Activated CD4-positive, alpha-beta T cell treated with anti-CD3 and anti-CD28 coated beads for 24 hours (primary cell): ENCODE data around the gene PCCA.
"Not testable (repeated sequence)": the region's sequence is repeated elsewhere in the genome, so short reads cannot be mapped to it uniquely, and the experiment has no call there.

Source experiments
- DNase-seq, 2 donors: peaks; one replicate each; pipeline ENCODE4 v3.0.0-alpha.2; 2020; ENCODE audit warnings: low read depth in 2 of 2

The PCCA gene, protein sequence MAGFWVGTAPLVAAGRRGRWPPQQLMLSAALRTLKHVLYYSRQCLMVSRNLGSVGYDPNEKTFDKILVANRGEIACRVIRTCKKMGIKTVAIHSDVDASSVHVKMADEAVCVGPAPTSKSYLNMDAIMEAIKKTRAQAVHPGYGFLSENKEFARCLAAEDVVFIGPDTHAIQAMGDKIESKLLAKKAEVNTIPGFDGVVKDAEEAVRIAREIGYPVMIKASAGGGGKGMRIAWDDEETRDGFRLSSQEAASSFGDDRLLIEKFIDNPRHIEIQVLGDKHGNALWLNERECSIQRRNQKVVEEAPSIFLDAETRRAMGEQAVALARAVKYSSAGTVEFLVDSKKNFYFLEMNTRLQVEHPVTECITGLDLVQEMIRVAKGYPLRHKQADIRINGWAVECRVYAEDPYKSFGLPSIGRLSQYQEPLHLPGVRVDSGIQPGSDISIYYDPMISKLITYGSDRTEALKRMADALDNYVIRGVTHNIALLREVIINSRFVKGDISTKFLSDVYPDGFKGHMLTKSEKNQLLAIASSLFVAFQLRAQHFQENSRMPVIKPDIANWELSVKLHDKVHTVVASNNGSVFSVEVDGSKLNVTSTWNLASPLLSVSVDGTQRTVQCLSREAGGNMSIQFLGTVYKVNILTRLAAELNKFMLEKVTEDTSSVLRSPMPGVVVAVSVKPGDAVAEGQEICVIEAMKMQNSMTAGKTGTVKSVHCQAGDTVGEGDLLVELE

DNA sequence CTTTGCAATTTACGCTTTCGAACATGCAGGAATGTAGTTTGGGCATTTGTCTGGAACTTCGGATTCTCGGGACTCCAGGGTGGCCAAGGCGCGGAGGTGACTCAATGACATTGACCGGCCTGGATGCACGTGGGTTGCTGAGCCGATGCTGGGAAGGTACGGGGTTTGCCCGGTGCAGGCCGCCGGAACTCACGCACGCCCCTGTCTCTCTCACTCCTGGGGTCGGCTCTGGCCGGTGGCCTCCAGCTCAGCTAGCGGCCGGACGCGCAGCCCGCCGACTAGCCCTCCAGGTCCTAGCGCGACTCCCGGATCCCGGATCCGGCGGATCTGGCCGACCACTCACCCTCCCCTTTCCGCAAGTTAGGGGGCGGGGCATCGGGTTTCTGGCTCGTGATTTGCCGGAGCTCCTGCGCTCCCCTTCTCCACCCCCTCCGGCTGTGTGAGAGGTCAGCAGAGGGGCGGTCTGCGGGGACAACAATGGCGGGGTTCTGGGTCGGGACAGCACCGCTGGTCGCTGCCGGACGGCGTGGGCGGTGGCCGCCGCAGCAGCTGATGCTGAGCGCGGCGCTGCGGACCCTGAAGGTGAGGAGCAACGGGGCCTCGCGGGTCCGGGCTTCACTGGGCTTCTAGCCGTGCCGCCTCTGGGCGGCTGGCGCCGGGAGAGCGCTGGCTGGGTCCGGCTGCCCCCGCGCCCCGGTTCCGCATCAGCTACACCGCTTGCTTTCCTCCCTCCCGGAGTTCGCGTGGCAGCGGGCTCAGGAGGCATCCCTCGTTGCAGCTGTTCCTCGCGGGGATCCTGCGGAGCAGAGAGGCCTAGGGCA is at the start of gene PCCA:
Gene PCCA, plus strand, starts transcription at position 450 of the 821 bp plus-strand sequence. Its CDS starts 28 bp downstream, at position 478.
- peak; percentile 63 to 81 for DNase-seq

DNA sequence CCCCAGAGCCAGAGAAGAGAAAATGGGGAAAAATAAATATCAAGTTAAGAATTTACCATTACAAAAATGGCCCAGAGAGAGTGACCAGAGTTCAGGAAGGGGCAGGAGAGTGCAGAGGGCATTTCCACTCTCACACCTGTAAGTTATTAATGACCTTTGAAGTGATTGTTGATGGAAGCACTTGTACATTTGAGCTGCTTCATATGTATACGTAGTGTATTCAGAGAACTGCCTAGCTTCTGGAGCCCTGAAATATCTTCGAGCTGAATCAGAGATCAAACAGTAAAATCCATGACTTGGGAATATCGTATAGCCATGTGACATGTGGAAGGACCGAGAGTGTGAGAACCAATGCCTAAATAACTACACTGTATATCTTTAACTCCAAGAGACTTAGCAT is 49.2 kb upstream of the PCCA start:
- no peak for DNase-seq

DNA sequence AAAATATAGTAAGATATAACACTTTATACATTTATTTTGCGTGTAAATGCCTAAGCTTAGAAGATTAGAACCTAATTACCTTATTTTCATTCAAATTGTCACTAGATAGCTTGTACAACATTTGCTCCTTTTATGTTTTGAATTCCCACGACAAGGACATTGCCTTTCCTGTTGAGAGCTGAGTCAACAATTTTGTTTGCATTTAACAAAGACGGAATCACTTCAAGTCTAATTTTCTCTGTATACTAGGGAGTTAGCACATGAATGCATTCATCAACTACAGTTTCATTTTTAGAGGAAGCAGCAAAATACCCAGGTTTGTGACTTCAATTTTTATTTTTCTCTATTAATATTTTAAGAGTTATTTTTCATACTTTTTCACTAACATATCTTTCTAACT is 48.7 kb upstream of the PCCA start:
- no peak for DNase-seq

DNA sequence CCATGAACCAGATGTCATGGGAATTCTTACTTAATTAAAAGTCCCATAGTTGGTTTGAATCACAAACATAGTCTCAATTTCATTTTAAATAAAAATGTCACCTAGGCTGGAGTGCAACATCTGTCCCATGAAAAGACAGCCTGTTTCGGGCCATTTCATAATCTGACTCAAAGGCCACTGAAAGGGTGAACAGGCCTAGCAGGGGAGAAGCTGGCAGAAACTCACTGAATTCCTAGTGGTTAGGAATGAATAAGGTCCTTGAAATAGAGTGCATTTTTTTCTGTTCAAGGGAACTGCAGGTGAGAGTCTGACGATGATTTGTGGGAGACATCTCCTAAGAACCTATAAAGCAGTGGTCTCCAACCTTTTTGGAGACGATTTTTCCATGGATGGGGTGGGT is 44.0 kb upstream of the PCCA start:
- no peak for DNase-seq

DNA sequence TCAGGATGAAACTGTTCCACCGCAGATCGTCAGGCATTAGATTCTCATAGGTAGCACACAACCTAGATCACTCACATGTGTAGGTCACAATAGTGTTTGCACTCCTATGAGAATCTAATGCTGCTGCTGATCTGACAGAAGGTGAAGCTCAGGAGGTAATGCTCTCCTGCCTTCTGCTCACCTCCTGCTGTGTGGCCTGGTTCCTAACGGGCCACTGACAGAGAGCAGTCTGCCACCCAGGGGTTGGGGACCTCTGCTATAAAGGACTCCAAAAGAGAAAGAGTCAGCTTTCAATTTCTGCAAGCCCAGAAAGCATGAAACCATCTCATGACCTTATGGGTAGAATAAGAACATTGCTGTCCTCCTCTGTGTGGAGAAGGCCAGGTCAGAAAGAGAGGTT is 43.5 kb upstream of the PCCA start:
- DNase-seq: no peak

DNA sequence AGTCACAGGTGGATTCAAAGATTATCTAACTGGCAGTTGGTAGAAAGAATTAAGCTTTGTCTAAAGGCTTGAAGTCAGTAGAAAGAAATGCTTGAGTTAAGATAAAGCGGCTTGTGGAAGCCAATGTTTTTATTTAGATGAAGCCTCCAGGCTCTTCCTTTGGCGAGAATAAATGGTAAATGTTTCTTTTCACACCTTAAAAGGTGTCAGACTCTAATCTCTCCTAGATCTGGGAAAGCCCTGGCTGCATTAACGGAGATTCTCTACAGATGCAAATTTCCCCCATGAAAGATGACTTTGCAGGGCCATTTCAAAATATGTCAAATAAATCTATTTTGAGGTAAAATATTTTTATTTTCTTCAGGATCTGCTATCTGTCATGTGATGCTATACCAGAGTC is 37.8 kb upstream of the PCCA start:
- DNase-seq: no peak

DNA sequence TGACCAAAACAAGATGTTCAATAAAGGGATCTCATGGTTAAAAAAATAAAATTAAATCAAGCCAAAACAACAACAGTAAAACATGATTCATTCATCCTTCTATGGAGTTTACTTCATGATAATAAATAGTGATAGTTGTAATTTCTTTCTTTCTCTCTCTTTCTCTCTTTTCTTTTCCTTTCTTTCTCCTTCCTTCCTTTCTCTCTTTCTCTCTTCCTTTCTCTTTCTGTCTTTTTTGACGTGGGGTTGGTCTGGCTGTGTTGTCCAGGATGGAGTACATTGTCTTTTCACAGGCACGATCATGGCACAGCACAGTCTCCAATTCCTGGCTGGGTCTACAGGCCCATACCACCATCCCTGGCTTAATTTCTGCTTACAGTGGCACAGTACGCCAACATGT is 29.1 kb upstream of the PCCA start:
- no peak for DNase-seq

DNA sequence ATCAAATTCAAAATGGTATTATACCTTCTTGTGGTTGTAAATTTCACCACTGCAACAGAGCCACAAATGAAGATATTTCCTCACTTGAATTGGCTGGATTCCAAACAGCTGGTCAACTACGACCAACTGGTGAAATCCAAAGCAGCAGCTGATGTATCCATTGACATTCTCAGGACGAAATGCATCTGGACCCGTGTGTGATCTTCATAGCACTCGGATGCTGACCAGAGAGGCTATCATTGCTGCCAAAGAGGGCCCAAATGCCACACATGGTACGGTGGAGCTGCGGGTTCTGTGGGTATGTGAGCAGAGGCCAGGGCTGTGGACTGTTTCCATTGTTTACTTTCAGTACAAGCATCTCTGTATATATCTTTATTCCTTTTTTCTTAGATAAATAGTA is 25.6 kb upstream of the PCCA start:
- no peak for DNase-seq

DNA sequence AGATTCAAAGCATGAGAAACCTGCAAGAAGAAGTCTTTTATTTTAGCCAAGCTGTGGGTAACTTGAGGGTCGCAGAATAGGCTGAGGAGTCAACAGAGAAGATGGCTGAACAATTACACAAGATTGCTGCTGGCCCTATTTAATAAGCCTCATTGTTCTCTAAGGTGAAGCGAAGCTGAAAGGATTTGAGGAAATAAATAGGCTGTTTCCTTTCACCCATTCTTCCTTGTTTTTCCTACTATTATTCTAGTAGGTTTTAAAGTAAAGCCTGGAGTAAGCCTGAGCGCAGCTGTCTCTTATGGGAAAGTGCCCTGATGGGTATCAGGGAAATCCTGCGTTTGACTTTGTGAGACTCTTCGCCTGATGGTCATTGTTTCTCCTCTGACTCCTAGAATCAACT is 25.0 kb upstream of the PCCA start:
- no peak for DNase-seq

DNA sequence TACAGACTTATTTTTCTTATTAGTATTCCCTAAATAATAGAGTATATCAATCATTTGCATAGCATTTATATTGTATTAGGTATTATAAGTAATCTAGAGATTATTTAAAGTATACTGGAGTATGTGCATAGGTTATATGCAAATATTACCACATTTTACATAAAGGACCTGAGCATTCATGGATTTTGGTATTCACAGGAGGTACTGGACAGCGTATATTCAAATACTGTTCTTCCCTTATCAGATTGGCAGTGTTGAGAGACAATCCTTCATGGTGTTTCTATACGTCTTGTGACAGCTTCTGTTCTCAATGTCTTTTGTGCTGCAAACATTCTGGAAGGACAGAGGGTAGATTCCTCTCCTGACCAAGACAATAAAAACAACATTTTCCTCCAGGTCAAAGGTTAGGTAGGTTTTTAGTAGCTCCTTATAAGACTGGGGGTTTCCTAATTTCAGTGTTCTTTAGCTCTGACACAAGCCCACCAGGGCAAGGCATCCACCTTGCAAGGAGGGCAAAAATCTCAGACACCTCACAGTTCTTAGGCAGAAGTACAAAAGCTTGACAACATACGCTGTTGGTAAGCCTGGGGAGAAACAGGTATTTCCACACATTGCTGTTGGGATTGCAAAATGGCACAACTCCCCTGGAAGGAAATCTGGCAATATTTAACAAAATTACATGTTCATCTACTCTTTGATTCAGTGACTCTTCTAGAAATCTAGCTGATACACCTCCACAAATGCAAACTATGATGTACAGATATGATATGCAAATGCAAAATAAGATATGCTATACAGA is 20.6 kb upstream of the PCCA start:
- DNase-seq: no peak

DNA sequence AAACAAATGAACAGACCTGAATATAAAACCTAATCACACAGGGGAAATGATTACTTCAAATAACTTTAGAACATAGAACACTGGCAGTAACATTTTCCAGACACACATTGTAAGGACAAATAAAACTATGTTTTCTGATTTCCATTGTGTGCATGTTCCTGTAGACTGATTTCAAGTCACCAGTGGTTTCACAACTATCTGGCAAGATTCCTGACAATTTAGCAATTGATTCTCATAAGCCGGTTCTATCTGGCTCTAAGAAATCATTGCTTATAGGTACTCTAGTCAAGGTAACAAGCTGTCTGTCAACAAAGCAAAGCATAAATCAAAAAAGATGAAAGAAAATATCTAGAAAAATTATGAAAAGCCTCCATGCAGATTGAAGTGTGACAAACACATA is 19.6 kb upstream of the PCCA start:
- DNase-seq: no peak

DNA sequence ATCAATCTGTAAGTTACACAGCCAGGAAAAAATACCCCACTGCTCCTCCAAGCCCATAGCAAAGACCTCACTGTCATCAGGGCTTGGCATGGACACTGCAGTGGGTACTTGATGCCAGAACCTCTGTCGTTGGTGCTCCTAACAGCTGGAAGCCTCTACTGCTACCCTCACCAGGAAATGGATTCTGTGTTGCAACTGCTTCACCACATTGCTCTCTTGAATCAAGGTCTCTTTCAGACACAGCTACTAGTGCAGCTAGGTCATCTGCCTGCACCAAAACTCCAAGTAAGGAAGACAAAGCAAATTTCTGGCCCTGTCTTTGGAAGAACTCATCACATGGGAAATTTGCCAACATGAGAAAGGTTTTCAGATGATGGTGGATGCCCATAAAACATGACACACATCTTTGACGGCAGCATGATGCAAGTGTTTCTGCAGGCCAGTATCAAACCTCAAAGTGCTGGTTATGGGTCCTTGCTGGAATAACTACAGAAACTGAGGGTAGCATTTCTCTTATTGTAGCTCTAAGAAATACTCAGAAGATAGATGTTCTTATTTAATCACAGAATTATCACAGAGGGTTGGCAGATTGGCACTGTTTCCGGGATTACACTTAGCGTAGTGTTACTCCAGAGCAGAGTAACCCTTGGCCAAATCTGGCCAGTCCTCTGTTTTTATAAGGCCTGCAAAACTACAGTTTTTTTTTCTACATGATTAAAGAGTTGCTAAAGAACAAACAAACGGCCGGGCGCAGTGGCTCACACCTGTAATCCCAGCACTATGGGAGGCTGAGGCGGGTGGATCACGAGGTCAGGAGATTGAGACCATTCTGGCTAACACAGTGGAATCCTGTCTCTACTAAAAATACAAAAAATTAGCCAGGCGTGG is 12.9 kb upstream of the PCCA start:
- no peak for DNase-seq

DNA sequence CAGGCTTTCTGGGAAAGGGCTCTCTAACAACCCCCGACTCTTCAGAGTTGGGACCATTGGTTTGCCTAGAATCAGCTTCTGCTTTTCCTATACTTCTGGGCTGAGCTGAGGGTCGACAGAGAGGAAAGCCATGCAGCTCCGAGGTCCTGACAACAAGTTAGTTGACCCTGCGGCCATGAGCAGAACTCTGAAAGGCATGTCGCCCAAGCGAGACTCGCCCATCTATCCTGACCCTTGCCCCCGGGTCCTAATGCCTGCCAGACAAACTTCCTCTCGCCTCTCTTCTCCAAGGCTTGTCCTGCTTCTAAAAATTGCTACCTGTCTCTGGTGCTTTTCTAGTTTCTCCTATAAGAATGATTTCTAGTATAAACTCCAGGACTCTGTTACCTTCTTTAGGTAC is 9.9 kb upstream of the PCCA start:
- DNase-seq: not testable (repeated sequence)

DNA sequence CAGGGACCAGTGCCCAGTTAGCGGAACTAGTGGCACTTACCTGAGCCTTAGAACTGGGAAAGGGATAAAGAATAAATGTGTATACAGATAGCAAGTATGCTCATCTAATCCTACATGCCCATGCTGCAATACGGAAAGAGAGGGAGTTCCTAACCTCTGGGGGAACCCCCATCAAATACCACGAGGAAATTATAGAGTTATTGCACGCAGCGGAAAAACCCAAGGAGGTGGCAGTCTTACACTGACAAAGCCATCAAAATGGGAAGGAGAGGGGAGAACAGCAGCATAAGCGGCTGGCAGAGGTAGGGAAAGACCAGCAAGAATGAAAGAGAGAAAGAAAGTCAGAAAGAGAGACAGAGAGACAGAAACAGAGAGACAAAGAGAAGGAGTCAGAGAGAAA is 5.5 kb upstream of the PCCA start:
- not testable (repeated sequence) for DNase-seq

DNA sequence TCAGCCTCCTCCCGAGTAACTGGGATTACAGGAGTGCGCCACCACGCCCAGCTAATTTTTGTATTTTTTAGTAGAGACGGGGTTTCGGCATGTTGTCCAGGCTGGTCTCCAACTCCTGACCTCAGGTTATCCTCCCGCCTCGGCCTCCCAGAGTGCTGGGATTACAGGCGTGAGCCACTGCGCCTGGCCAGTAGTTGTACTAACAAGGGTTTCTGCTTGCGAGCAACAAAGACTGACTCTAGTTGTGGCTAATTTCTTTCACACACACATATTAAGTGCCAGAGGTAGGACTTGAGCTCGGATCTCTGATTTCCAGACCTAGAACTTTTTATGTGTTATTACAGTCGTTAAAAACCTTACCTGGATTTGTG is 635 bp upstream of the PCCA start:
- no peak for DNase-seq

DNA sequence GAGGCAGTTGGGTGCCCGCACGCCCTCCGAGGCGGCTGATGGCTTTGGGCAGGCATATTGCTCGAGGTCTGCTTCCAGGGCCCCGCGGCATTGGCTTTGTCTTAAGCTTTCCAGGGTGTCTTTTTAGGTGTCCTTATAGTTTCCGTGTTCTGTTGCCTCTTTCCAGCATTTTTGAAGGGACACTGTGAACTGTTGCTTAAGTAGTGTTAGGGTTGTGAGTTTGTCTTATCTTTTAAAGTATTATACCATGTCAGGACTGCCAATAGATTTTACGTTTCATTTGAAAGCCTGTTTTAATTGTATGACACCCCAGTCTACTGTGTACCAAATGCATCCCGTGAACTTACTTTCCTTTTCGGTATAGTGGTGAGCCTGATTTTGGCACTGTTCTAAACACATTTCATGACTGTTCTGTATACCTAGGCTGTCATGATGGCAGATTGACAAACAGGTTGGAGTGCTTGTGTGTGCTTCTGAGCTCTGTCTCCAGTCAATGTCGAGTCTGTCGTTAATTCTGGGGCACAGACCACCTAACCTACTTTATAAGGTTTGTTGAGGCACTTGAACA is 656 bp downstream of the PCCA start:
- DNase-seq: no peak

DNA sequence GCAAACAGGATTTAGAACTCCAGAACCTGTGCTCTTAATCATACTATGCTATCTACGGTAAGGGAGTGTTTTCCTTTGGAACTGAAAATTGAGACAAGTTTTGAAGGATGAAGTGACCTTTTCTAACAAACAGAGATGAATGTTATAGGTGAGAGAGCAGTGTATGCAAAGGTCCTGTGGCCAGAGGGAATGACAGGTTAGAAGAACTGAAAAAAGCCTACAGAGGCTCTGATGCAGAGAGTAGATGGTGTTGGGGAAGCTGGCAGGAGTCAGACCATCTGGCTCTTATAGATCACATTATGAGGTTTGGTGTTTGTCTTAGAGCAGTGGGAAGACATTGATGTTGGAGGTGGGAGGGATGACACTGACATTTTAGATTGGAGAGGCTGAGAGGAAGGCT is 2.0 kb downstream of the PCCA start:
- DNase-seq: no peak

DNA sequence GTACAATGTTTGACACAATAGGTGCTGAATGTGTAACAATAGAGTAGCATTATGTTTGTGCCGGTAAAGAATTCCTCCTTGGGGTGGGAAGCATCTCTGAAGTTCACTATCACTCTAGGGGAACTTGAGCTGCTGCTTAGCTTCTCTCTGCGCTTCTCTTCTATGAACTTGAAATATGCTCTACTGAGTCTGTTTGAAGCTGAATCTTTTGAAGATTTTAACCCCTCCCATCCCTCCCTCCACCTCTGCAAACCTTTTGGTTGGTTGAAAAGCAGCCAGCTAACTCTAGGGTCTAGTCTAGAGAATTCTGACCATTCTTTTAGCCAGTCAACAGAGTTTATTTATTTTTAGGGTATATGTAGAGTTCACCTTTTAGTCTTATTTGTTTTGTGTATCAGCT is 2.5 kb downstream of the PCCA start:
- no peak for DNase-seq

DNA sequence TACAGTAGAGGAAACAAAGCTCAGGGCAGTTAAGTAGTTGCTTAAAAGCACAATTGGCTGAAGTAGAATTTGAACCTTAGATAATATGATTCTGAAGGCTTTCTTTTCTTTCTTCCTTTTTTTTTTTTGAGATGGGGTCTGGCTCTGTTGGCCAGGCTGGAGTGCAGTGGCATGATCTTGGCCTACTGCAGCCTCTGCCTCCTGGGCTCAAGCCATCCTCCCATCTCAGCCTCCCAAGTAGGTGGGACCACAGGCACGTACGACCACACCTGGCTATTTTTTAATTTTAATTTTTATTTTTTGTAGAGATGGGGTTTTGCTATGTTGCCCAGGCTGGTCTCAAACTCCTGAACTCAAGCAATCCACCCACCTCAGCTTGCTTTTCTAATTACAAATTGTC is 3.4 kb downstream of the PCCA start:
- not testable (repeated sequence) for DNase-seq

DNA sequence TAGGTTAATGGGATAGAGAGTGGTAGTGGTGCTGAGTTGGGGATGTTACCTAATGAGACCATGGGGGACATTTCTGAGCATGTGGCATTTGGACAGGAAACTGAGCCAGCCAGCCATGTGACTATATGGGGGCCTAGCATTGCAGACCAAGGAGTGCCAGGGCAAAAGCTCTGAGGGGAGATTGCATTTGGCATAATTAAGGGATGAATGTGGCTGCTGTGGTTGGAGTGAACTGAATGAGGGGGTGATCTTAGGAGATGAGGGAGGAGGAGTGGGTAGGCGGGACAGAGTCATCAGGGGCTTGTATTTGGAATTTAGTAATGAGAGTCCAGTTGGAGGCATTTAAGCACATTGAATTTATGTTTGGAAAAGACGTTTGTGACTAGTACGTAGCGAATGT is 6.6 kb downstream of the PCCA start:
- DNase-seq: no peak
